ENCODE data around the gene CFTR.

CFTR gene

DNA sequence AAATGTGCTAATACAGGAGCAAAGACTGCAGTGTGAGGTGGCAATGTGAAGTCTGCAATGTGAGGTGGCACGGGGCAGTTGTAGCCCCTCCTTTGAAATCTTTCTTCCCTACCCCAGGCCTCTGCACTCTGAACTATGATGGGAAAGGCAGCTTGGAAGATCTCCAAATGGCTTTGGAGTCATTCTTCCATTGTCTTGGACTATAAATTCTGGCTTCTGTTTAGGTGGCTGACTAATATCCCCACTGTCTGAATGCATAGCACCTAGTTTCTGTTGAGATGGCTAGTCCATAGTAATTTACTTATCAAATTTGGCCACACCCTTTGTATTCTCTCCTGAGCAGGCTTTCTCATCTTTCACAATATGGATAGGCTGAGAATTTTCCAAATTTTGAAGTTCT is 175.0 kb downstream of the CFTR start:
- DNase-seq, result no peak

GRCh38 chr7:117656806-117657205 is 177.0 kb downstream of the CFTR start:
- no peak for DNase-seq

DNA sequence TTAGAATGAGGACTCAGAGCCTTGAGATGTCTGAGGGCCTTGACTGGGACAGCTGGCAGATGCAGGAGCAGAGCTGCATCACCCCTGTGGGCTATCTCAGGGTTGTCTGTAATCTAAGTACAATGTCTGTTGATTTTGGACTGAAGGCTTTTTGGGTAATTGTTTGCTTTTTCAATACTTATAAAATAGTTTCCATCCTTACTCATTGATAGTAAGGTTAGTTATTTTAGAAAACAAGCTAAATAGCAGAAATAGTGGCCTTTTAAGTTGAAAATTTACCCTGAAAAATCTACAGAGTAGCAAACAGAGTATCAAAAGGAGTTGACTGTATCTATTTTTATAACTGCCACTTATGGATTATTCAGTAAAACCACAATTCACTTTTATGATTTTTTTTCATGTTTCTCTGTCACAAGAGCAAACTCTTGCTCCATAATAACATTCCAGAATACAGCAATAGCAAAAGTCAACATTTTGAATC is 179.7 kb downstream of the CFTR start:
- DNase-seq, result no peak

- no peak for DNase-seq
Observed at GRCh38 chr7:117661328-117661727, 181.5 kb downstream of the CFTR start.

GRCh38 chr7:117664047-117664446 is 184.2 kb downstream of the CFTR start:
- no peak for DNase-seq

DNA sequence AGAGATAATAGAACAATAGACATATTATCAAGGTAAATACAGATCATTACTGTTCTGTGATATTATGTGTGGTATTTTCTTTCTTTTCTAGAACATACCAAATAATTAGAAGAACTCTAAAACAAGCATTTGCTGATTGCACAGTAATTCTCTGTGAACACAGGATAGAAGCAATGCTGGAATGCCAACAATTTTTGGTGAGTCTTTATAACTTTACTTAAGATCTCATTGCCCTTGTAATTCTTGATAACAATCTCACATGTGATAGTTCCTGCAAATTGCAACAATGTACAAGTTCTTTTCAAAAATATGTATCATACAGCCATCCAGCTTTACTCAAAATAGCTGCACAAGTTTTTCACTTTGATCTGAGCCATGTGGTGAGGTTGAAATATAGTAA is 185.5 kb downstream of the CFTR start:
- no peak for DNase-seq

DNA sequence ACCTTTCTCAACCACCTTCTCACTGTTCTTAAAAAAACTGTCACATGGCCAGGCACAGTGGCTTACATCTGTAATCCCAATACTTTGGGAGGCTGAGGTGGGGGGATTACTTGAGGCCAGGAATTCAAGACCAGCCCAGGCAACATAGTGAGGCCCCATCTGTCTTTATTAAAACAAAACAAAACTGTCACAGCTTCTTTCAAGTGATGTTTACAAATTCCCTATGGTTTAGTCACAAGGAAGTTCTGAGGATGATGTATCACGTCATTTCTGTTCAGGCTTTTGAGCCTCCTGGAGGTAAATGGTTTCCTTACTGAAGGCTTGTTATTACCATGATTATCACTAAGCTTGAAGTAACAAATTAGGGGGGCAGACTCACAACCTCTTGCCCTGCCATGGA is 186.2 kb downstream of the CFTR start:
- no peak for DNase-seq

DNA sequence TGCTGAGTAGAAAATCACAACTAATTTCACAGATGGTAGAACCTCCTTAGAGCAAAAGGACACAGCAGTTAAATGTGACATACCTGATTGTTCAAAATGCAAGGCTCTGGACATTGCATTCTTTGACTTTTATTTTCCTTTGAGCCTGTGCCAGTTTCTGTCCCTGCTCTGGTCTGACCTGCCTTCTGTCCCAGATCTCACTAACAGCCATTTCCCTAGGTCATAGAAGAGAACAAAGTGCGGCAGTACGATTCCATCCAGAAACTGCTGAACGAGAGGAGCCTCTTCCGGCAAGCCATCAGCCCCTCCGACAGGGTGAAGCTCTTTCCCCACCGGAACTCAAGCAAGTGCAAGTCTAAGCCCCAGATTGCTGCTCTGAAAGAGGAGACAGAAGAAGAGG is 186.9 kb downstream of the CFTR start:
- DNase-seq, result no peak

DNA sequence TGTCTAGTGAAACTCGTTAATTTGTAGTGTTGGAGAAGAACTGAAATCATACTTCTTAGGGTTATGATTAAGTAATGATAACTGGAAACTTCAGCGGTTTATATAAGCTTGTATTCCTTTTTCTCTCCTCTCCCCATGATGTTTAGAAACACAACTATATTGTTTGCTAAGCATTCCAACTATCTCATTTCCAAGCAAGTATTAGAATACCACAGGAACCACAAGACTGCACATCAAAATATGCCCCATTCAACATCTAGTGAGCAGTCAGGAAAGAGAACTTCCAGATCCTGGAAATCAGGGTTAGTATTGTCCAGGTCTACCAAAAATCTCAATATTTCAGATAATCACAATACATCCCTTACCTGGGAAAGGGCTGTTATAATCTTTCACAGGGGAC is 187.6 kb downstream of the CFTR start:
- no peak for DNase-seq

DNA sequence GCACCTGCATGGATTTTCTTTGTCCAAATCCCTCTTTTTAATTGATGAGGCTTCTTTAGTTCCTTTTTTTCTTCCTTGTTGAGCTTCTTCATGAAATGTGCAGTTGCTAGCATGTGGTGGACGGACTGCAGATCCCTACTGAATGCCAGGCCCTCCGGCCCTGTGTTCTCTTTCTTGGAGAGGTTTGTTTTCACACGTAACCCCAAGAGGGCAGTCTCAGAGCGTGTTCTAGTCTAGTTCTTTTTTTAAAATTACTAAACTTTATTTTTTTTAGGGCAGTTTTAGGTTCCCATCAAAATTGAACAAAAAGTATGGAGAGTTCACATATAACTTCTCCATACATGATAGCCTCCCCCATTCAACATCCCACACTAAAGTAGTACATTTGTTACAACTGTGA is 190.0 kb downstream of the CFTR start:
- no peak for DNase-seq

GRCh38 chr7:117672453-117672852 is 192.6 kb downstream of the CFTR start:
- DNase-seq, result no peak

DNA sequence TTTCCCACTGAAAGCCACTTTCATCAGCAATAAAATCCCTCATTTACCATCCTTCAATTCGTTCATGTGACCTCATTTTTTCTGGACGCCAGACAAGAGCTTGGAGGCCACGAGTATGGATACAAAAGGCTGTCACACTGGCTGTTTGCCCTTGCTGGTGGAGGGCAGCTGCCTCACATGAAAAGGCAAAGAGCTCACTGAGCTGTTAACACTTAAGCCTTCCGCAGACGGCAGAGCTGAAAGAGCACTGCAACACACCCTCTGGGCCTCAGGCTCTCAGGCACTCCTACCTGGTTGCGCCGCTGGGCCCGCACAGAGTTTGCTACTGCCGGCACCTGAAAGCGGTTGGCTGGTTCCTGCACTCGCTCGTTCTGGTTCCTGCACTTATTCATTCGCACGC is 193.5 kb downstream of the CFTR start:
- no peak for DNase-seq

GRCh38 chr7:117673839-117674238 is 194.0 kb downstream of the CFTR start:
- DNase-seq, result no peak

- no peak for DNase-seq
Observed at GRCh38 chr7:117674617-117675016, 194.8 kb downstream of the CFTR start.

- DNase-seq, result no peak
Observed at GRCh38 chr7:117675497-117676435, 195.9 kb downstream of the CFTR start.

GRCh38 chr7:117679120-117679519 is 199.3 kb downstream of the CFTR start:
- no peak for DNase-seq

DNA sequence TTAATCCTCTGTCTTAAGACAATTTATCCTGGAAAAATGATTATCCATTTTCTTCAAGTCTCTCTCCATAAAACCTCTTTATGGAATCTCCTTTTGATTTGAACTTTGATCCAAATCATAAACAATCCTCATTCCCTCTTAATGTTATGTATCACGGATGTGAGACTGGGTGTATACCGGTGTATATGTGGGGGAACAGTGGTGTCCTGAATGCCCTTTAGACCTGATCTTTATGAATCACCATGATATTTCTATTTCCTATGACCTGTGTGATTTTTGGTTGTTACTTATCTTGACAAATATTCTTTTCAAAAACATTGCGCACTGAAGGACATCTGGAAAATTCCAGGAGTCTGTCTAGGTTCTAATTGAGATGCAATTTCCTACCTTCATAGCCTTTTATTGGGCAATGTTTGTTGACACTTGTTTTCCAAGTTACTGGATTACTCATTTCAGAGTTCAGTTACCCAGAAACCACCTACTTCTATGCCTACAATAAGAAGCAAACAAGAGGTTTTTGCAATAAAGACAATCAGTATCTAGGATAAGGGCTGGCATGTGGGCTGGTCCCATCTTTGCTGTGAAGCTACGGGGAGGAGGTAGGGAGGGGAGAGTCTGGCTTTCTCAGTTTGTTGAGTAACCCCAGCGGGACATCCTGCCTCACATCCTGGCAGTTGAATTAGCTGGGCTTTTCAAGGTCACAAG is 203.0 kb downstream of the CFTR start:
- no peak for DNase-seq

DNA sequence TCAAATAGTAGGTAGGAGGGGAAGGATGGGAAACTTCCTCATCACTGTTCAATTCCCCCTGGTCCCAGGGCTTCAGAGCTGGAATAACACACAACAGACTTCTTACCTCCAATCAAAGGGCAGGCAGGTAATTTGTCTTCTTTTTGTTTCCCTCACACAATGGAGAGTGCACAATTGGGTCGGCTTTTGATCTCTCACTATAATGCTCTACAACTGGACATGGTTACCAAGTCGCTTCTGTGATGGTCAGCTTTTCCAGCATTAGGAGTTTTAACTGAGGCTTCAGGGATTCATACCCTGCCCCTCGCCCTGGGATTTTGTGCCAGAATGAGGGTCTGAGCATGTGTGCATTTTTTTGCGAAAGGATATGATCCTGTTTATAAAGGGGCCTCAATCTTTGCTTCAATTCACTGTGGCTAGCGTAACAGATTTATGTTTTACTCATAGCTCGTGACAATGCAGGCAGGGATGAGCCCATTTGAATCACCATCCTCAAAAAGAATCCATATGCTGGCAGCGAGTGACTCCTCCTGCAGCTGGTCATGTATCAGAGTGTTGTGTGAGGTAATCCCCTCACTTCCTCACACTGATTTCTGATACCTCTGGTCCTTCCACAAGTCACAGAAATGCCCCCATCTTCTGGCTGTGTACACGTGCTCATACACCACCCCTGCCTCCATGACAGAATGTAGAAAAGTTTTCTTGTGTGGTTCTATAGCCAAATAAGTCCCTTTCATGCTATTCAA is 203.8 kb downstream of the CFTR start:
- no peak for DNase-seq

GRCh38 chr7:117685795-117686194 is 206.0 kb downstream of the CFTR start:
- DNase-seq, result no peak

GRCh38 chr7:117686311-117686935 is 206.6 kb downstream of the CFTR start:
- no peak for DNase-seq

DNA sequence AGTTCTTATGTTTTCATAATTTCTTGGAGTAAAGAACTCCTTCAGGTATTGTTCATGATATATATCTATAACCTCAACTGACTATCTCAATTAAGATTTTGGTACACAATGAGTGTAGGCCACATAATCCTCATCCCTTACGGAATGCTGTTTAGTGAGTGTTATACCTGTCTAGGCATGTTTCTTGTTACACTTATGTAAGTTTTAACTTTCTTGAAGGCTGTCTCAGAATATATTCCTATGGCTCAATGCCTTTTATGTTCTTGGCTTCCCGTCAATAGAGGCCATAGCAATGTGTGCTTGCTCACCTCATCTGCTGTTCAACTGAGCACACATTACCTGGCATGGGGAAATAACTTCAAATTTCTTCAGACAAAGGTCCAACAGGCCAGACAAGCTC is 208.3 kb downstream of the CFTR start:
- DNase-seq, result no peak

- no peak for DNase-seq
Observed at GRCh38 chr7:117689406-117689805, 209.6 kb downstream of the CFTR start.

DNA sequence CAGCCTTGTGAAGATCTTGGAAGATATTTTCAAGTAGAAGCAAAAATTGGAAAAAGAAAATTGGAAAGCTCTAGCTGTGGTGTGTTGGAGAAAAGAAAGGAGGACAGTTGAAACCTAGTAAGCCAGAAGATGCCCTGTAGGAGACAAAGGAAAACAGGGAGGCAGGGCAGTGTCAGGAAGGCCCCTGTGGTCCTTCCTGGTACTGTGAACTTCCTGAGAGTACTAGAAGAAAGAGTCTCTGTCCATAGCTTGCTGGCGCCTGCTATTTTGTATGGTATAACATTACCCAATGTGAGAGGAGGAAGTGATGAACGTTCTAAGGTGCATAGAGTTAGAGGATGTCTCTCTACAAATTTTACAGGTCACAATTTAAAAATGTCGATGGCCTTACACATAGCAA is 210.3 kb downstream of the CFTR start:
- no peak for DNase-seq
